SU-DHL-6 (cell line): Measurements from ENCODE around the gene SYCP3.
"Not testable (repeated sequence)": the region's sequence is repeated elsewhere in the genome, so short reads cannot be mapped to it uniquely, and the experiment has no call there.

Experiments
- H2AFZ ChIP-seq: fragments of 200-600 bp; sonication (generic); 2 replicates; pipeline ENCODE4 v1.6.1; 2014; ENCODE audit warnings: low read depth, mild to moderate bottlenecking, moderate library complexity, mixed read lengths, antibody characterized with exemption, low read length; ENCODE audit not compliant: severe bottlenecking
- H3F3A ChIP-seq: fragments of 200-600 bp; shearing (Covaris generic); 2 replicates; pipeline ENCODE4 v1.6.0; 2016; ENCODE audit warnings: antibody characterized with exemption, mild to moderate bottlenecking; ENCODE audit not compliant: insufficient read depth
- H3K27ac ChIP-seq: fragments of 200-600 bp; sonication (generic); 2 replicates; pipeline ENCODE4 v1.5.1; 2016; ENCODE audit warnings: low read depth, mild to moderate bottlenecking, low read length, moderate library complexity, mixed read lengths
- H3K27me3 ChIP-seq: fragments of 200-600 bp; sonication (generic), shearing (Covaris generic); 2 replicates; pipeline ENCODE4 v1.6.0; 2014; ENCODE audit warnings: mild to moderate bottlenecking, low read length
- H3K36me3 ChIP-seq: fragments of 200-600 bp; sonication (generic); 2 replicates; pipeline ENCODE4 v1.6.1; 2014; ENCODE audit warnings: mild to moderate bottlenecking, low read length, mixed read lengths
- H3K4me2 ChIP-seq: fragments of 300-600, 200-600 bp; shearing (Covaris generic), sonication (generic); 2 replicates; pipeline ENCODE4 v1.6.0; 2014; ENCODE audit warnings: low read length, low read depth, mild to moderate bottlenecking; ENCODE audit not compliant: poor library complexity, severe bottlenecking
- H3K4me3 ChIP-seq: fragments of 200-600 bp; sonication (generic); 2 replicates; pipeline ENCODE4 v1.5.1; 2014; ENCODE audit warnings: antibody characterized with exemption, low read length, mild to moderate bottlenecking, mixed read lengths; ENCODE audit not compliant: insufficient read depth, poor library complexity, severe bottlenecking
- H3K79me2 ChIP-seq: fragments of 200-600 bp; sonication (generic); 2 replicates; pipeline ENCODE4 v1.6.1; 2014; ENCODE audit warnings: mild to moderate bottlenecking, low read length, moderate library complexity; ENCODE audit not compliant: insufficient read depth
- H3K9ac ChIP-seq: fragments of 200-600 bp; sonication (generic); 2 replicates; pipeline ENCODE4 v1.7.0; 2014; ENCODE audit warnings: mild to moderate bottlenecking, low read length
- H3K9me2 ChIP-seq: fragments of 200-600 bp; sonication (generic); replicated peaks from 2 replicates; pipeline ENCODE4 v1.6.1; 2014; ENCODE audit warnings: low read length; ENCODE audit not compliant: insufficient read depth
- H3K9me3 ChIP-seq: fragments of 200-600 bp; sonication (generic); 2 replicates; pipeline ENCODE4 v1.6.1; 2014; ENCODE audit warnings: low read length, mixed read lengths; ENCODE audit not compliant: insufficient read depth
- H4K20me1 ChIP-seq: fragments of 200-600 bp; sonication (generic); 2 replicates; pipeline ENCODE4 v1.6.1; 2014; ENCODE audit warnings: low read depth, mild to moderate bottlenecking, antibody characterized with exemption, low read length, moderate library complexity, mixed read lengths
- EZH2phosphoT487 ChIP-seq: fragments of 200-600 bp; sonication (generic), shearing (Covaris generic); conservative IDR thresholded peaks from 2 replicates; pipeline ENCODE4 v1.6.1; 2018; ENCODE audit warnings: mild to moderate bottlenecking, antibody characterized with exemption, low read length, moderate library complexity, mixed read lengths
- TF ChIP-seq, protein P1 (sequence below): fragments of 200-600 bp; sonication (generic); IDR thresholded peaks from one replicate; pipeline ENCODE4 v1.5.1; 2017; ENCODE audit warnings: antibody characterized with exemption, mild to moderate bottlenecking, low read length, moderate library complexity; ENCODE audit not compliant: insufficient read depth, poor library complexity, severe bottlenecking

The SYCP3 gene

DNA sequence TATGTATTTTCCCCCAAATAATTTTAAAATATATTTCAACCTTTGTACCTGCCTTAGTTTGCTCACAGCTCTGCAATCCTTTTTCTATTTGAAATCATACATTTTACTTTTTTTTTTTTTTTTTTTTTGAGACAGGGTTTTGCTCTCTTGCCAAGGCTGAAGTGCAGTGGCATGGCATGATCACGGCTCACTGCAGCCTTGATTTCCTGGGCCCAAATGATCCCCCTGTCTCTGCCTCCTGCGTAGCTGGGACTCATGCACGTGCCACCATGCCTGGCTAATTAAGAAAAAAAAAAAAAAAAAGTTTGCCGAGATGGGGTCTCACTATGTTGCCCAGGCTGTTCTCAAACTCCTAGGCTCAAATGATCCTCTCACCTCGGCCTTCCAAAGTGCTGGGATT lies 1.3 kb upstream of the SYCP3 start:
- no peaks in the 10 kb centered on the region for H3K9me2 ChIP-seq
- H3K9ac ChIP-seq = no peak overlapping the region
- no peaks in the 10 kb centered on the region for H3K36me3 ChIP-seq
- TF ChIP-seq EZH2phosphoT487 = no peak
- TF ChIP-seq, protein P1, sequence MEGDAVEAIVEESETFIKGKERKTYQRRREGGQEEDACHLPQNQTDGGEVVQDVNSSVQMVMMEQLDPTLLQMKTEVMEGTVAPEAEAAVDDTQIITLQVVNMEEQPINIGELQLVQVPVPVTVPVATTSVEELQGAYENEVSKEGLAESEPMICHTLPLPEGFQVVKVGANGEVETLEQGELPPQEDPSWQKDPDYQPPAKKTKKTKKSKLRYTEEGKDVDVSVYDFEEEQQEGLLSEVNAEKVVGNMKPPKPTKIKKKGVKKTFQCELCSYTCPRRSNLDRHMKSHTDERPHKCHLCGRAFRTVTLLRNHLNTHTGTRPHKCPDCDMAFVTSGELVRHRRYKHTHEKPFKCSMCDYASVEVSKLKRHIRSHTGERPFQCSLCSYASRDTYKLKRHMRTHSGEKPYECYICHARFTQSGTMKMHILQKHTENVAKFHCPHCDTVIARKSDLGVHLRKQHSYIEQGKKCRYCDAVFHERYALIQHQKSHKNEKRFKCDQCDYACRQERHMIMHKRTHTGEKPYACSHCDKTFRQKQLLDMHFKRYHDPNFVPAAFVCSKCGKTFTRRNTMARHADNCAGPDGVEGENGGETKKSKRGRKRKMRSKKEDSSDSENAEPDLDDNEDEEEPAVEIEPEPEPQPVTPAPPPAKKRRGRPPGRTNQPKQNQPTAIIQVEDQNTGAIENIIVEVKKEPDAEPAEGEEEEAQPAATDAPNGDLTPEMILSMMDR = no peak
- H4K20me1 ChIP-seq = no peaks in the 10 kb centered on the region
- H3K4me2 ChIP-seq = no peak overlapping the region
- H3K9me3 ChIP-seq = no peaks in the 10 kb centered on the region
- H3K4me3 ChIP-seq = no peak overlapping the region
- H3K79me2 ChIP-seq = no peaks in the 10 kb centered on the region
- H3K27ac ChIP-seq = no peak overlapping the region
- no peak overlapping the region for H2AFZ ChIP-seq
- no peaks in the 10 kb centered on the region for H3K27me3 ChIP-seq
- peaks cover 22% of the 10 kb centered on the region for H3F3A ChIP-seq

DNA sequence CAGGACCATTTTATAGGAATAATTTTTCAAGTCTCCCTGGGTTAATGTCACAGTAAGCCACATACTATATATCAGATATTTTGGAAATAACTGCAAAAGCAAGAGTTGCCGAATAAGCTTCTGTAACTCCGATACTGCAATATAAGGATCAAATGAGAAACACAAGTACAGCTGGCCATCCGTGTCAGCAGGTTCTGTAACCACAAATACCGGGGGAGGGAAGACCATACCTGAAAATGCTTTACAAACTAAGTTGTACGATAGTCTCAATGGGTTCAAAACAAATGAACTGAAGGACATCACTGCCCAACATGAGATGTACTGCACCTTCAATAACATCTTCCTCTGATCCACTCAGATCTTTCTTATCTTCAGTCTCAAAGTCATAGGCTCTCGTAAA lies 1.8 kb downstream of the SYCP3 start:
- Histone ChIP-seq H3F3A (peaks cover 4% of the 10 kb centered on the region; the same call in 1 of the 2 replicates), H3K36me3 (peaks cover 6% of the 10 kb centered on the region; the same call in 1 of the 2 replicates), H3K4me3 (no peak overlapping the region), H3K79me2 (no peaks in the 10 kb centered on the region), H3K9me2 (no peaks in the 10 kb centered on the region), H3K27me3 (no peaks in the 10 kb centered on the region), H4K20me1 (no peaks in the 10 kb centered on the region), H3K9ac (no peak overlapping the region), H3K4me2 (no peak overlapping the region), H3K27ac (no peak overlapping the region), H2AFZ (no peak overlapping the region), H3K9me3 (no peaks in the 10 kb centered on the region)
- TF ChIP-seq EZH2phosphoT487 = no peak
- TF ChIP-seq, protein P1 = no peak

DNA sequence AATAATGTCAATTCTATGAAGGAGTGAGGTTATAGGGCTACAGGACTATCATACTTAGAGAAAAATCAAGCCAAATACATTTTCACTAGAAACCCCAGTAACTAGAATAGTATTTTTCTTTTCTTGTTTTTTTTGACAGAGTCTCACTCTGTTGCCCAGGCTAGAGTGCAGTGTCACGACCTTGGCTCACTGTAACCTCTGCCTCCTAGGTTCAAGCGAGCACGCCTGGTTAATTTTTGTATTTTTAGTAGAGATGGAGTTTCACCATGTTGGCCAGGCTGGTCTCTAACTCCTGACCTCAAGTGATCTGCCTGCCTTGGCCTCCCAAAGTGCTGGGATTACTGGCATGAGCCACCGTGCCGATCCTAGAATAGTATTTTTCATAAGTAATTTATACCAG lies 4.8 kb downstream of the SYCP3 start:
- H3K27ac ChIP-seq, H4K20me1 ChIP-seq, H3K27me3 ChIP-seq, H3K4me3 ChIP-seq, H3K79me2 ChIP-seq, H3K9me2 ChIP-seq, H3F3A ChIP-seq, H3K9ac ChIP-seq, H2AFZ ChIP-seq, H3K4me2 ChIP-seq, H3K9me3 ChIP-seq: not testable (repeated sequence)
- peaks cover 12% of the 10 kb centered on the region for H3K36me3 ChIP-seq

DNA sequence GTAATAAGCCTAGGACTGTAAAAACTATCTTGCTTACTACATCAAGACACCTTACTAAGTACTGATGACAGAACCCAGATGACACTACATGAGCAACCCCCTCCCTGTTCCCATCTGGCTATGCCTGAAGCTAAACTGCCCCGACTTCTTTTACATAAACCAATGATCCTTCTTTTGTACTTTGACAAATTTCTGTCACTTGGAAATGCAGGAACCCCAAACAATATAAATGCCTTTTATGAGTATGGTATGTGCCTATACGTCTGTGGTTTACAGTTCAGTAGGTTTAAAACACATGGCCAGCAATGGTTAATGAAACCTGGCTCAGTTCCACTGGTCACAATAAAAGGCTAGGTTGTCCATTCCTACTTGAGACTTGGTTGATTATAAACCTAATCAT lies 6.1 kb downstream of the SYCP3 start:
- Histone ChIP-seq H3K9me3 (no peaks in the 10 kb centered on the region), H4K20me1 (no peaks in the 10 kb centered on the region), H3F3A (peaks cover 4% of the 10 kb centered on the region; the same call in 1 of the 2 replicates), H3K9me2 (no peaks in the 10 kb centered on the region), H2AFZ (no peak overlapping the region), H3K27ac (no peak overlapping the region), H3K4me3 (no peak overlapping the region), H3K79me2 (no peaks in the 10 kb centered on the region), H3K4me2 (no peak overlapping the region), H3K27me3 (no peaks in the 10 kb centered on the region), H3K36me3 (peaks cover 12% of the 10 kb centered on the region), H3K9ac (no peak overlapping the region)
- TF ChIP-seq EZH2phosphoT487 = no peak
- TF ChIP-seq, protein P1 = no peak
